ENCODE measurements around the gene TNXB. TPM values are rescaled to one million over a fixed set of nuclear protein-coding genes. Genes with fewer than 3 reads are reported as not detected.
"Not testable (repeated sequence)": the region's sequence is repeated elsewhere in the genome, so short reads cannot be mapped to it uniquely, and the experiment has no call there.

Gene TNXB
- total and polyA plus RNA-seq, 12 donors, result 36.2 to 123 (median 61.4) TPM

- H3K9me3 ChIP-seq, result no peaks in the 10 kb centered on the region
- peak in 5 of 8 donors; percentile 1 to 9 (median 2) for ATAC-seq
- peaks cover 0 to 50% (median 0%) of the 10 kb centered on the region in 9 donors for H3K36me3 ChIP-seq
- peak overlapping the region in 9 of 10 donors; percentile 50 to 87 (median 79) for H3K27ac ChIP-seq
- H3K4me3 ChIP-seq, result no peak overlapping the region
- H3K4me1 ChIP-seq, result peaks cover 7 to 32% (median 26%) of the 10 kb centered on the region in 9 donors
- no peaks in the 10 kb centered on the region for H3K27me3 ChIP-seq
- no peak for TF ChIP-seq CTCF (IDR thresholded peaks at IDR 0.05)
- intact Hi-C loops (cut with DNase I), result no loop called here
- DNase-seq, result peak in 1 of 2 donors; percentile 44
- 75 to 76% methylated on average over 22 of the region's 22 CpGs for WGBS, 2 donors
Measured at GRCh38 chr6:32045811-32046449, 63.2 kb downstream of the TNXB start.

DNA sequence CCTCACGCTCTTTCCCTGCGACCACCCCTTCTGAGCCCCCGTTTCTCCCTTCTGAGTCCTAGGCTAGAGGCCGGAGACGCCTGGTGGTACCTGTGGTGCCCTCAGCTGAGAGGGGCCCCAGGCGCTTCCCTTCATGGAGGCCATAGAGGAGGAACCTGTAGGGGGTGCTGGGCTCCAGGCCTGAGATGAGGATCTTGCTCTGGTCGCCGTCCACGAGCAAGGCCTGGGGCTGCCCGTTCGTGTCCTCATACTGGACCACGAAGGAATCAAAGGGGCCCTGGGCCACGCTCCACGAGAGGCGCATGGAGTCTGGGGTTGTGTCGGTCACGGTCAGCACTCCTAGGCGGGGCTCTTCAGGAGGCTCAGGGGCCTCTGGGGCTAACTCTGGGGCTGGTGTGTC lies 64.2 kb downstream of the TNXB start:
- H3K9me3 ChIP-seq; ATAC-seq; DNase-seq; H3K27ac ChIP-seq; intact Hi-C loops (cut with DNase I); H3K27me3 ChIP-seq; H3K4me3 ChIP-seq: not testable (repeated sequence)
- peaks cover 7 to 32% (median 26%) of the 10 kb centered on the region in 9 donors for H3K4me1 ChIP-seq
- peaks cover 0 to 47% (median 0%) of the 10 kb centered on the region in 9 donors for H3K36me3 ChIP-seq
- WGBS, 2 donors, result 87 to 88% methylated on average over 10 to 11 of the region's 18 CpGs

- Histone ChIP-seq H3K4me1 (peaks cover 7 to 30% (median 26%) of the 10 kb centered on the region in 9 donors), H3K36me3 (peaks cover 0 to 36% (median 0%) of the 10 kb centered on the region in 9 donors)
- ATAC-seq; intact Hi-C loops (cut with DNase I); DNase-seq; H3K27me3 ChIP-seq; H3K9me3 ChIP-seq; H3K27ac ChIP-seq; H3K4me3 ChIP-seq: not testable (repeated sequence)
- WGBS, 2 donors, result 91 to 92% methylated on average over 15 to 17 of the region's 31 CpGs
Measured at GRCh38 chr6:32043589-32044380, 65.4 kb downstream of the TNXB start.

DNA sequence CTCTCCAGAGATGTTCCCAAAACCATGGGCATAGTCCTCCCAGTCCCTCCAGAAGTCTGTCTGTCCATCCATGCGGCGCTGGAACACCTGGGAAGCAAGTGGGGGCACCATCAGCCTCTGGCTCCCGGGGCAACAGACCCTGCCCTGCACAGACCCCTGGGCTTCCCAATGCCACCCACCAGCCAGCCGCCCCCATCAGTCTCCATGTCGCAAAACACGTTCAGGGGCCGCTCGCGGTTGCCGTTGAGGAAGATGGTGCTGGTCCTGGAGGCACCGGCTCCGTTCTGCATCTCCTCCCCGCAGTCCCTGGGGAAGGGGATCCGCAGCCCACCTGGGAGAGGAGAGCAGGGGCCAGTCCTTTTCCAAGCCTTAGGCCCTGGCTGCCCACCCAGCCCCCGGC lies 66.9 kb downstream of the TNXB start:
- ATAC-seq; intact Hi-C loops (cut with DNase I): not testable (repeated sequence)
- 89 to 92% methylated on average over 11 to 13 of the region's 15 CpGs for WGBS, 2 donors

DNA sequence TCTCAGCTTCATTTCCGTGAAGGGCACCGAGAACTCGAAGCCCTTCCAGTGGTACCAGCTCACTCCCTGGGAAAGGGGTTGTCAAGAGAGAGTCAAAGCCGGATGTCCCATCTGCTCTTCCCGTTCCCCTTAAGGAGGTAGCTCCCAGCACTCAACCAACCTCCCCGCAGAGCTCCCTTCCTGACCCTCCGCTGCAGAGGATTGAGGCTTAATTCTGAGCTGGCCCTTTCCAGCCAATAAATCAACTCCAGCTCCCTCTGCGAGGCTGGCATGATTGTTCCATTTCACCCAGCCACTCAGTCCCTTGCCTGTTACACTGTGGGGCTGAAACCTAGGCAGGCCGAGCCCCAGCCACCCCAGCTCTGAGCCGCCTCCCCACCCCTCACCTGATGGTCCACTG lies 67.8 kb downstream of the TNXB start:
- H3K27ac ChIP-seq; DNase-seq; H3K4me1 ChIP-seq; H3K27me3 ChIP-seq; intact Hi-C loops (cut with DNase I); ATAC-seq; H3K9me3 ChIP-seq; H3K4me3 ChIP-seq: not testable (repeated sequence)
- 56 to 74% methylated on average over 4 to 5 of the region's 10 CpGs for WGBS, 2 donors
- H3K36me3 ChIP-seq, result peaks cover 0 to 12% (median 0%) of the 10 kb centered on the region in 9 donors

More for the DNA sequence above, 66.9 kb downstream of the TNXB start:
- not testable (repeated sequence) for H3K27ac ChIP-seq, DNase-seq, H3K27me3 ChIP-seq, H3K4me3 ChIP-seq, H3K9me3 ChIP-seq
- Histone ChIP-seq H3K4me1 (peaks cover 4 to 15% (median 14%) of the 10 kb centered on the region in 9 donors), H3K36me3 (peaks cover 0 to 21% (median 0%) of the 10 kb centered on the region in 9 donors)

- ATAC-seq; intact Hi-C loops (cut with DNase I); DNase-seq; H3K27ac ChIP-seq; H3K9me3 ChIP-seq; H3K27me3 ChIP-seq; H3K4me1 ChIP-seq; H3K4me3 ChIP-seq; H3K36me3 ChIP-seq: not testable (repeated sequence)
- WGBS, 2 donors, result 75 to 94% methylated on average over 5 of the region's 13 CpGs
Measured at GRCh38 chr6:32041050-32041321, 68.2 kb downstream of the TNXB start.

DNA sequence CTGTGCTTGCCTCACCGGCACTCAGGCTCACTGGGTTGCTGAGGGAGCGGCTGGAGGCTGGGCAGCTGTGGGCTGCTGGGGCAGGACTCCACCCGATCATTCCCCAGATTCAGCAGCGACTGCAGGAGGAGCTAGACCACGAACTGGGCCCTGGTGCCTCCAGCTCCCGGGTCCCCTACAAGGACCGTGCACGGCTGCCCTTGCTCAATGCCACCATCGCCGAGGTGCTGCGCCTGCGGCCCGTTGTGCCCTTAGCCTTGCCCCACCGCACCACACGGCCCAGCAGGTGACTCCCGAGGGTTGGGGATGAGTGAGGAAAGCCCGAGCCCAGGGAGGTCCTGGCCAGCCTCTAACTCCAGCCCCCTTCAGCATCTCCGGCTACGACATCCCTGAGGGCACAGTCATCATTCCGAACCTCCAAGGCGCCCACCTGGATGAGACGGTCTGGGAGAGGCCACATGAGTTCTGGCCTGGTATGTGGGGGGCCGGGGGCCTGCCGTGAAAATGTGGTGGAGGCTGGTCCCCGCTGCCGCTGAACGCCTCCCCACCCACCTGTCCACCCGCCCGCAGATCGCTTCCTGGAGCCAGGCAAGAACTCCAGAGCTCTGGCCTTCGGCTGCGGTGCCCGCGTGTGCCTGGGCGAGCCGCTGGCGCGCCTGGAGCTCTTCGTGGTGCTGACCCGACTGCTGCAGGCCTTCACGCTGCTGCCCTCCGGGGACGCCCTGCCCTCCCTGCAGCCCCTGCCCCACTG lies 68.7 kb downstream of the TNXB start:
- H3K4me3 ChIP-seq; H3K27ac ChIP-seq; intact Hi-C loops (cut with DNase I); H3K27me3 ChIP-seq; H3K9me3 ChIP-seq; H3K36me3 ChIP-seq; H3K4me1 ChIP-seq: not testable (repeated sequence)
- WGBS, 2 donors, result 88% methylated on average over 18 to 22 of the region's 43 CpGs
- ATAC-seq (peak in 3 of 8 donors; percentile 1 to 23 (median 3)), DNase-seq (peak in 1 of 2 donors; percentile 6)

DNA sequence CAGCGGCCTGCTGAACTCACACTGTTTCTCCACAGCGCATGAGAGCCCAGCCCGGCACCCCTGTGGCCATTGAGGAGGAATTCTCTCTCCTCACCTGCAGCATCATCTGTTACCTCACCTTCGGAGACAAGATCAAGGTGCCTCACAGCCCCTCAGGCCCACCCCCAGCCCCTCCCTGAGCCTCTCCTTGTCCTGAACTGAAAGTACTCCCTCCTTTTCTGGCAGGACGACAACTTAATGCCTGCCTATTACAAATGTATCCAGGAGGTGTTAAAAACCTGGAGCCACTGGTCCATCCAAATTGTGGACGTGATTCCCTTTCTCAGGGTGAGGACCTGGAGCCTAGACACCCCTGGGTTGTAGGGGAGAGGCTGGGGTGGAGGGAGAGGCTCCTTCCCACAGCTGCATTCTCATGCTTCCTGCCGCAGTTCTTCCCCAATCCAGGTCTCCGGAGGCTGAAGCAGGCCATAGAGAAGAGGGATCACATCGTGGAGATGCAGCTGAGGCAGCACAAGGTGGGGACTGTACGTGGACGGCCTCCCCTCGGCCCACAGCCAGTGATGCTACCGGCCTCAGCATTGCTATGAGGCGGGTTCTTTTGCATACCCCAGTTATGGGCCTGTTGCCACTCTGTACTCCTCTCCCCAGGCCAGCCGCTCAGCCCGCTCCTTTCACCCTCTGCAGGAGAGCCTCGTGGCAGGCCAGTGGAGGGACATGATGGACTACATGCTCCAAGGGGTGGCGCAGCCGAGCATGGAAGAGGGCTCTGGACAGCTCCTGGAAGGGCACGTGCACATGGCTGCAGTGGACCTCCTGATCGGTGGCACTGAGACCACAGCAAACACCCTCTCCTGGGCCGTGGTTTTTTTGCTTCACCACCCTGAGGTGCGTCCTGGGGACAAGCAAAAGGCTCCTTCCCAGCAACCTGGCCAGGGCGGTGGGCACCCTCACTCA lies 69.5 kb downstream of the TNXB start:
- H3K4me1 ChIP-seq; H3K36me3 ChIP-seq; intact Hi-C loops (cut with DNase I); H3K9me3 ChIP-seq; H3K27me3 ChIP-seq; H3K4me3 ChIP-seq; H3K27ac ChIP-seq; DNase-seq: not testable (repeated sequence)
- peak in 3 of 8 donors; percentile 2 to 5 (median 4) for ATAC-seq
- 65 to 68% methylated on average over 19 to 22 of the region's 24 CpGs for whole genome bisulfite sequencing, 2 donors

DNA sequence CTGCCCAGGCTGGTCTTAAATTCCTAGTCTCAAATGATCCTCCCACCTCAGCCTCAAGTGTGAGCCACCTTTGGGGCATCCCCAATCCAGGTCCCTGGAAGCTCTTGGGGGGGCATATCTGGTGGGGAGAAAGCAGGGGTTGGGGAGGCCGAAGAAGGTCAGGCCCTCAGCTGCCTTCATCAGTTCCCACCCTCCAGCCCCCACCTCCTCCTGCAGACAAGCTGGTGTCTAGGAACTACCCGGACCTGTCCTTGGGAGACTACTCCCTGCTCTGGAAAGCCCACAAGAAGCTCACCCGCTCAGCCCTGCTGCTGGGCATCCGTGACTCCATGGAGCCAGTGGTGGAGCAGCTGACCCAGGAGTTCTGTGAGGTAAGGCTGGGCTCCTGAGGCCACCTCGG lies 70.3 kb downstream of the TNXB start:
- not testable (repeated sequence) for H3K36me3 ChIP-seq, DNase-seq
- 79 to 87% methylated on average over 4 of the region's 5 CpGs for WGBS, 2 donors

More for the DNA sequence above, 70.3 kb downstream of the TNXB start:
- intact Hi-C loops (cut with DNase I); H3K27me3 ChIP-seq; ATAC-seq; H3K27ac ChIP-seq; H3K4me3 ChIP-seq; H3K4me1 ChIP-seq; H3K9me3 ChIP-seq: not testable (repeated sequence)
